Activated CD4-positive, alpha-beta memory T cell treated with anti-CD3 and anti-CD28 coated beads for 36 hours (primary cell): ENCODE results near the gene RPL13A. TPM values are rescaled to one million over a fixed set of nuclear protein-coding genes. Genes with fewer than 3 reads are reported as not detected.
"Not testable (repeated sequence)": the region's sequence is repeated elsewhere in the genome, so short reads cannot be mapped to it uniquely, and the experiment has no call there.

Experiments
- CTCF ChIA-PET: fragments of 350-600 bp; sonication (Branson Sonifier 250); formaldehyde crosslinking; loops from one replicate; lab custom pipeline; 2021; ENCODE audit warnings: antibody characterized with exemption, inconsistent platforms; lab: Charles Lee
- POLR2A ChIA-PET: fragments of 350-600 bp; sonication (Branson Sonifier 250); formaldehyde crosslinking; loops from one replicate; lab custom pipeline; 2021; ENCODE audit warnings: antibody characterized with exemption; lab: Charles Lee
- DNase-seq: peaks from one replicate; pipeline ENCODE4 v3.0.0-alpha.2; 2020
- H3K27ac Mint-ChIP-seq: one replicate; pipeline ENCODE4 v1.8.0; 2021; ENCODE audit warnings: mixed read lengths
- H3K27me3 Mint-ChIP-seq: one replicate; pipeline ENCODE4 v1.8.0; 2021; ENCODE audit warnings: mixed read lengths
- H3K36me3 Mint-ChIP-seq: one replicate; pipeline ENCODE4 v1.8.0; 2021; ENCODE audit warnings: mixed read lengths
- H3K4me1 Mint-ChIP-seq: one replicate; pipeline ENCODE4 v1.8.0; 2021; ENCODE audit warnings: low read depth, mixed read lengths
- H3K4me3 Mint-ChIP-seq: one replicate; pipeline ENCODE4 v1.8.0; 2021; ENCODE audit warnings: mild to moderate bottlenecking, mixed read lengths
- H3K9me3 Mint-ChIP-seq: one replicate; pipeline ENCODE4 v1.8.0; 2021; ENCODE audit warnings: mixed read lengths
- intact Hi-C: fragments of 100-400 bp; cut with micrococcal nuclease; formaldehyde crosslinking; loops from one replicate; pipeline ENCODE4 v1.15.1; 2023
- total RNA-seq, 2 experiments: library from RNA; stranded (reverse); gene quantifications; one replicate each; pipeline ENCODE4 v1.2.3, GENCODE V29; 2021

Gene RPL13A
- total RNA-seq, 2 experiments from 2014 or later, result 4,276 to 4,379 TPM

- Mint-ChIP-seq H3K27me3 (peaks cover 30% of the 10 kb centered on the region), H3K4me1 (peaks cover 34% of the 10 kb centered on the region), H3K27ac (peak overlapping the region; percentile 82), H3K4me3 (peak overlapping the region; percentile 74), H3K36me3 (peaks cover 22% of the 10 kb centered on the region)
- H3K9me3 Mint-ChIP-seq, DNase-seq, intact Hi-C loops: not testable (repeated sequence)
- ChIA-PET POLR2A (interaction anchor here (0.9 kb wide), 1 partner anchor 26 kb away, joined by 3 read pairs; no protein-coding TSS in a partner anchor), CTCF (interaction anchor here (0.7 to 4.0 kb wide), 6 partner anchors 14 to 55 kb away, joined by 3 to 48 read pairs (median 4); no protein-coding TSS in a partner anchor)
These were observed 43.2 kb upstream of the RPL13A start for GRCh38 chr19:49444100-49444700.

GRCh38 chr19:49445997-49446396 lies 41.4 kb upstream of the RPL13A start:
- peaks cover 35% of the 10 kb centered on the region for H3K36me3 Mint-ChIP-seq
- peaks cover 45% of the 10 kb centered on the region for H3K4me1 Mint-ChIP-seq
- ChIA-PET CTCF (interaction anchor here (0.6 to 1.8 kb wide), 4 partner anchors 19 to 54 kb away, joined by 3 to 8 read pairs (median 4); no protein-coding TSS in a partner anchor), POLR2A (no interaction called here)
- intact Hi-C loops, result no loop called here
- no peaks in the 10 kb centered on the region for H3K9me3 Mint-ChIP-seq
- H3K27ac Mint-ChIP-seq, result no peak overlapping the region
- no peak overlapping the region for H3K4me3 Mint-ChIP-seq
- DNase-seq, result no peak
- H3K27me3 Mint-ChIP-seq, result peaks cover 14% of the 10 kb centered on the region

GRCh38 chr19:49447485-49448431 lies 39.6 kb upstream of the RPL13A start:
- Mint-ChIP-seq H3K4me3 (no peak overlapping the region), H3K27ac (no peak overlapping the region), H3K4me1 (peaks cover 43% of the 10 kb centered on the region), H3K27me3 (peaks cover under 1% of the 10 kb centered on the region), H3K9me3 (no peaks in the 10 kb centered on the region), H3K36me3 (peaks cover 41% of the 10 kb centered on the region)
- CTCF ChIA-PET, result interaction anchor here (1.8 kb wide), 1 partner anchor 56 kb away, joined by 5 read pairs; no protein-coding TSS in a partner anchor
- DNase-seq, result peak; percentile 32
- POLR2A ChIA-PET, result interaction anchor here (0.6 to 1.0 kb wide), 2 partner anchors 23 to 104 kb away, joined by 3 read pairs; no protein-coding TSS in a partner anchor
- intact Hi-C loops, result no loop called here

- intact Hi-C loops, result no loop called here
- H3K27me3 Mint-ChIP-seq, result no peaks in the 10 kb centered on the region
- ChIA-PET CTCF (no interaction called here), POLR2A (interaction anchor here (0.6 to 1.0 kb wide), 2 partner anchors 22 to 104 kb away, joined by 3 read pairs; no protein-coding TSS in a partner anchor)
- H3K9me3 Mint-ChIP-seq, result no peaks in the 10 kb centered on the region
- peaks cover 41% of the 10 kb centered on the region for H3K36me3 Mint-ChIP-seq
- no peak overlapping the region for H3K27ac Mint-ChIP-seq
- no peak for DNase-seq
- H3K4me1 Mint-ChIP-seq, result peaks cover 42% of the 10 kb centered on the region
- H3K4me3 Mint-ChIP-seq, result no peak overlapping the region
These were observed 39.0 kb upstream of the RPL13A start for GRCh38 chr19:49448432-49448786.

GRCh38 chr19:49450405-49450804 lies 37.0 kb upstream of the RPL13A start:
- intact Hi-C loops, result loop anchor here (5.0 kb wide), 1 partner anchor 118 kb away; no protein-coding TSS in a partner anchor
- Mint-ChIP-seq H3K27me3 (no peaks in the 10 kb centered on the region), H3K4me3 (peak overlapping the region; percentile 100), H3K4me1 (peaks cover 35% of the 10 kb centered on the region), H3K36me3 (peaks cover 41% of the 10 kb centered on the region), H3K27ac (peak overlapping the region; percentile 60), H3K9me3 (no peaks in the 10 kb centered on the region)
- ChIA-PET CTCF (interaction anchor here (0.6 to 5.1 kb wide), 4 partner anchors 20 to 182 kb away, joined by 3 to 29 read pairs (median 20); partner anchors contain the start of gene FLT3LG), POLR2A (no interaction called here)
- no peak for DNase-seq

GRCh38 chr19:49451430-49452181 lies 35.8 kb upstream of the RPL13A start, which contains the start of gene PIH1D1:
PIH1D1 (minus strand) TSS chr19:49451814; CDS start chr19:49451574, 240 bp downstream.
- intact Hi-C loops, result loop anchor here (2.0 to 5.0 kb wide), 3 partner anchors 119 to 573 kb away; partner anchors contain the start of genes SCAF1 and VRK3
- Mint-ChIP-seq H3K4me3 (peak within 1 kb of the TSS; percentile 100), H3K27ac (peak within 1 kb of the TSS; percentile 99), H3K4me1 (peaks cover 38% of the 10 kb centered on the region), H3K36me3 (peaks cover 40% of the 10 kb centered on the region), H3K27me3 (no peaks in the 10 kb centered on the region), H3K9me3 (no peaks in the 10 kb centered on the region)
- DNase-seq, result peak; percentile 98
- ChIA-PET CTCF (interaction anchor here (0.7 to 5.1 kb wide), 9 partner anchors 9 to 150 kb away, joined by 3 to 29 read pairs (median 4); partner anchors contain the start of gene FLT3LG), POLR2A (interaction anchor here (0.6 to 4.2 kb wide), 4 partner anchors 20 to 224 kb away, joined by 3 to 52 read pairs (median 6); partner anchors contain the start of genes FLT3LG and RPL13A)

GRCh38 chr19:49453013-49453756 lies 34.2 kb upstream of the RPL13A start, which contains the start of gene ALDH16A1:
ALDH16A1 (plus strand) TSS chr19:49453225; CDS start chr19:49453332, 107 bp downstream.
- peaks cover 43% of the 10 kb centered on the region for H3K4me1 Mint-ChIP-seq
- ChIA-PET POLR2A (interaction anchor here (0.6 to 4.2 kb wide), 7 partner anchors 18 to 441 kb away, joined by 3 to 52 read pairs (median 5); partner anchors contain the start of genes FLT3LG and RPL13A), CTCF (interaction anchor here (1.3 to 5.1 kb wide), 5 partner anchors 17 to 152 kb away, joined by 3 to 29 read pairs (median 15); partner anchors contain the start of gene FLT3LG)
- H3K9me3 Mint-ChIP-seq, result no peaks in the 10 kb centered on the region
- H3K36me3 Mint-ChIP-seq, result peaks cover 31% of the 10 kb centered on the region
- H3K27me3 Mint-ChIP-seq, result no peaks in the 10 kb centered on the region
- peak within 1 kb of the TSS; percentile 100 for H3K4me3 Mint-ChIP-seq
- intact Hi-C loops, result loop anchor here (1.0 to 5.0 kb wide), 9 partner anchors 10 to 572 kb away; partner anchors contain the start of genes FLT3LG, PRMT1, RPL13A and RPS11
- DNase-seq, result peak; percentile 99
- peak within 1 kb of the TSS; percentile 99 for H3K27ac Mint-ChIP-seq

- H3K4me1 Mint-ChIP-seq, result peaks cover 39% of the 10 kb centered on the region
These were observed 33.6 kb upstream of the RPL13A start for GRCh38 chr19:49453757-49454240.

GRCh38 chr19:49455773-49456172 lies 31.6 kb upstream of the RPL13A start:
- POLR2A ChIA-PET, result no interaction called here
- Mint-ChIP-seq H3K4me1 (peaks cover 24% of the 10 kb centered on the region), H3K27me3 (no peaks in the 10 kb centered on the region), H3K9me3 (no peaks in the 10 kb centered on the region), H3K27ac (no peak overlapping the region), H3K36me3 (peaks cover 13% of the 10 kb centered on the region), H3K4me3 (no peak overlapping the region)
- CTCF ChIA-PET, result interaction anchor here (0.7 to 4.6 kb wide), 5 partner anchors 13 to 20 kb away, joined by 3 to 21 read pairs (median 9); partner anchors contain the start of gene FLT3LG
- intact Hi-C loops, result no loop called here
- DNase-seq, result no peak

More at GRCh38 chr19:49453757-49454240, 33.6 kb upstream of the RPL13A start:
- ChIA-PET POLR2A (interaction anchor here (0.6 to 4.2 kb wide), 9 partner anchors 17 to 440 kb away, joined by 3 to 52 read pairs (median 4); partner anchors contain the start of genes FLT3LG and RPL13A), CTCF (interaction anchor here (1.5 to 5.1 kb wide), 4 partner anchors 16 to 62 kb away, joined by 3 to 29 read pairs (median 19); partner anchors contain the start of gene FLT3LG)
- Mint-ChIP-seq H3K4me3 (peak overlapping the region; percentile 100), H3K9me3 (no peaks in the 10 kb centered on the region), H3K27ac (peak overlapping the region; percentile 99), H3K27me3 (no peaks in the 10 kb centered on the region), H3K36me3 (peaks cover 26% of the 10 kb centered on the region)
- no peak for DNase-seq
- intact Hi-C loops, result loop anchor here (1.0 to 5.0 kb wide), 9 partner anchors 10 to 571 kb away; partner anchors contain the start of genes FLT3LG, PRMT1, RPL13A and RPS11
